Measurements from ENCODE around the gene SHANK1. TPM values are rescaled to one million over a fixed set of nuclear protein-coding genes. Genes with fewer than 3 reads are reported as not detected.
"Not testable (repeated sequence)": the region's sequence is repeated elsewhere in the genome, so short reads cannot be mapped to it uniquely, and the experiment has no call there.

Gene SHANK1
- total and polyA plus RNA-seq, 4 experiments from 2014 or later = not detected

DNA sequence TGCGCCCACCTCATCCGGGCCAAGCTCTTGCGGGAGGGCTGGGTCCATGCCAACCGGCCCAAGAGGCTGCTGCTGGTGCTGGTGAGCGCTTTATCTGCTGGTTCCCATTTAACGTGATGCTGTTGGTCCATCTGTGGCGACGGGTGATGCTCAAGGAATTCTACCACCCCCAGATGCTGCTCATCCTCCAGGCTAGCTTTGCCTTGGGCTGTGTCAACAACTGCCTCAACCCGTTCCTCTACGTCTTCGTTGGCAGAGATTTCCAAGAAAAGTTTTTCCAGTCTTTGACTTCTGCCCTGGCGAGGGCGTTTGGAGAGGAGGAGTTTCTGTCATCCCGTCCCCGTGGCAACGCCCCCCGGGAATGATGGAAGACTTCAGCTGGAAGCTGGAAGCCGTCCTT is 39.5 kb upstream of the SHANK1 start:
- H3K27ac ChIP-seq (ENCODE audit: low read depth, low read length); H3K9me3 Mint-ChIP-seq; H3K4me3 Mint-ChIP-seq; H3K4me1 ChIP-seq (ENCODE audit: insufficient read depth, low read length); H3K27me3 ChIP-seq (ENCODE audit: insufficient read depth, low read length); H3K27ac Mint-ChIP-seq; H3K9me3 ChIP-seq (ENCODE audit: control insufficient read depth in 1 of 2, low read length in 2 of 2); DNase-seq; H3K36me3 Mint-ChIP-seq; POLR2A ChIA-PET (ENCODE audit: partially characterized antibody); H3K27me3 Mint-ChIP-seq; H3K4me1 Mint-ChIP-seq; H3K4me3 ChIP-seq (ENCODE audit: low read length in 2 of 2); intact Hi-C loops (cut with micrococcal nuclease); CTCF ChIA-PET (ENCODE audit: partially characterized antibody); H3K36me3 ChIP-seq (ENCODE audit: insufficient read depth, low read length): not testable (repeated sequence)

DNA sequence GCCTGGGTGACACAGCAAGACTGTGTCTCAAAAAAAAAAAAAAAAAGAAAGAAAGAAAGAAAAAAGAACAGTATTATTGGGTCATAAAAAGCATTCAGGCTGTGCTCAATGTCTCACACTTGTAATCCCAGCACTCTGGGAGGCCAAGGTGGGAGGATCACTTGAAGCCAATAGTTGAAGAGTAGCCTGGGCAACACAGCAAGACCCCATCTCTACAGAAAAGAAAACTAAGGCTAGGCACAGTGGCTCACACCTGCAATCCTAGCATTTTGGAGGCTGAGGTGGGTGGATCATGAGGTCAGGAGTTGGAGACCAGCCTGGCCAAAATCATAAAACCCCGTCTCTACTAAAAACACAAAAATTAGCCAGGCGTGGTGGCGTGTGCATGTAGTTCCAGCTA is 38.0 kb upstream of the SHANK1 start:
- Mint-ChIP-seq H3K27ac (peak overlapping the region in 1 of 7 donors; percentile 3), H3K27me3 (peaks cover 9 to 15% of the 10 kb centered on the region in 2 donors)
- H3K27me3 ChIP-seq (ENCODE audit: insufficient read depth, low read length); H3K4me3 ChIP-seq (ENCODE audit: low read length in 2 of 2); H3K4me3 Mint-ChIP-seq; H3K4me1 Mint-ChIP-seq; H3K9me3 ChIP-seq (ENCODE audit: control insufficient read depth in 1 of 2, low read length in 2 of 2); H3K9me3 Mint-ChIP-seq; H3K4me1 ChIP-seq (ENCODE audit: insufficient read depth, low read length); H3K36me3 ChIP-seq (ENCODE audit: insufficient read depth, low read length); CTCF ChIA-PET (ENCODE audit: partially characterized antibody); DNase-seq; intact Hi-C loops (cut with micrococcal nuclease); H3K27ac ChIP-seq (ENCODE audit: low read depth, low read length); H3K36me3 Mint-ChIP-seq; POLR2A ChIA-PET (ENCODE audit: partially characterized antibody): not testable (repeated sequence)

DNA sequence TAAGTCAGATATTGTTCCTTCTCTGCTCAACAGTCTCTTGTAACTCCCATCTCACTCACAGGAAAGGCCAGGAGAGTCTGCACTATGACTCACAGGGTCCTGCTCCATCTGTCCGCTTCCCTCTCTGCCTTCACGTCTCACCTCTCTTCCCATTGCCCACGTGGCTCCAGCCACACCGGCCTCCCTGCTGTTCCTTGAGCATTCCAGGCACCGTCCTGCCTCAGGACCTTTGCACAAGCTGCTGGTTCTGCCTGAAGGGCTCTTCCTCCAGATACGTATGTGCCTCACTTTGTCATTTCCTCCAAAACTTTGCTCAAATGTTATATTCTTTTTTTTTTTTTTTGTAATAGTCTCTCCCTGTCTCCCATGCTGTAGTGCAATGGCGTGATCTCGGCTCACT is 36.6 kb upstream of the SHANK1 start:
- H3K36me3 Mint-ChIP-seq; H3K9me3 Mint-ChIP-seq; CTCF ChIA-PET (ENCODE audit: partially characterized antibody); DNase-seq; intact Hi-C loops (cut with micrococcal nuclease); H3K27ac Mint-ChIP-seq; H3K36me3 ChIP-seq (ENCODE audit: insufficient read depth, low read length); H3K9me3 ChIP-seq (ENCODE audit: control insufficient read depth in 1 of 2, low read length in 2 of 2); H3K4me3 Mint-ChIP-seq; H3K4me3 ChIP-seq (ENCODE audit: low read length in 2 of 2); H3K4me1 ChIP-seq (ENCODE audit: insufficient read depth, low read length); POLR2A ChIA-PET (ENCODE audit: partially characterized antibody); H3K27me3 ChIP-seq (ENCODE audit: insufficient read depth, low read length); H3K27ac ChIP-seq (ENCODE audit: low read depth, low read length); H3K4me1 Mint-ChIP-seq: not testable (repeated sequence)
- peaks cover 9 to 15% of the 10 kb centered on the region in 2 donors for H3K27me3 Mint-ChIP-seq

DNA sequence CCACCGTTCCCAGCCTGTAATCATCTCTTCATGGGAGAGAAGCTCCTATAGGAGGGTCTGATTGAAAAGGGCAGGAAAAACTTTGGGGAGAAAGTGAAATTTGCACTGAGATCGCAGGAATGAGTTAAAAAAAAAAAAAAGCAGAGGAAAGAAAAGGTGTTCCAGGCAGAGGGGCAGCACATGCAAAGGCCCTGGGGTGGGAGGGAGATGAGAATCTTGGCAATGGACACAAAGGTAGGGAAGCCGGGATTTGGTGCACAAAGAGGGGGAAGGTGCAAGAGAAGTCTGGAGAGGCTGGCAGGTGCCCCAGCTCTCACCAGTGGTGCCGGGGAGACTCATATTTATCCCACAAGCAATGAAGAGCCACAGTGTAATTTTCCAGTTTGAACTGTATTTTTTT is 34.3 kb upstream of the SHANK1 start:
- peak overlapping the region in 1 of 8 donors; percentile 23 for H3K4me3 Mint-ChIP-seq
- Histone ChIP-seq H3K36me3 (ENCODE audit: insufficient read depth, low read length) (no peaks in the 10 kb centered on the region), H3K27ac (ENCODE audit: low read depth, low read length) (no peak overlapping the region), H3K4me3 (ENCODE audit: low read length in 2 of 2) (no peak overlapping the region), H3K9me3 (ENCODE audit: control insufficient read depth in 1 of 2, low read length in 2 of 2) (no peaks in the 10 kb centered on the region), H3K4me1 (ENCODE audit: insufficient read depth, low read length) (no peaks in the 10 kb centered on the region), H3K27me3 (ENCODE audit: insufficient read depth, low read length) (no peaks in the 10 kb centered on the region)
- H3K27ac Mint-ChIP-seq = no peak overlapping the region
- H3K27me3 Mint-ChIP-seq = peaks cover 9 to 12% of the 10 kb centered on the region in 2 donors
- no peaks in the 10 kb centered on the region for H3K36me3 Mint-ChIP-seq
- ChIA-PET POLR2A (ENCODE audit: partially characterized antibody) (no interaction called here), CTCF (ENCODE audit: partially characterized antibody) (no interaction called here)
- intact Hi-C loops (cut with micrococcal nuclease) = no loop called here
- DNase-seq = no peak
- peaks cover 0 to 4% (median 0%) of the 10 kb centered on the region in 8 donors for H3K9me3 Mint-ChIP-seq
- H3K4me1 Mint-ChIP-seq = no peaks in the 10 kb centered on the region

DNA sequence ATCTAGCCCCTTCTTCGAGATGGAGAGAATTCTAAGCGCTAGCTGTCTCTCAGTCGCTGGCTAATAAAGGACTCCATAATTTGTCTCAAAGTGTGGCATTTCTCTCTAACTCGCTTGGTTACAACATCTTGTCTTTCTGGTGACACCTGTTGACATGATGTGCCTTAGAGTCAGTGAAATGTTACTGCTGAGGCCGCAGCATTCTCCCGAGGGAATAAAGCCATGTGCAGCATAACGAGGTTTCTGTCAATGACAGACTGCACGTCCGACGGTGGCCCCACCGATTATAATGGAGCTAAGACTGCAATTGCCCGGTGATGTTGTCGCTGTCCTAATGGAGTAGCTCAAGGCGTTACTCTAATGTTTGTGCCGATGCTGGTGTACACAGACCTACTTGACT is 30.4 kb upstream of the SHANK1 start:
- peaks cover 0 to 2% (median 0%) of the 10 kb centered on the region in 8 donors for H3K9me3 Mint-ChIP-seq
- Histone ChIP-seq H3K27ac (ENCODE audit: low read depth, low read length) (no peak overlapping the region), H3K9me3 (ENCODE audit: control insufficient read depth in 1 of 2, low read length in 2 of 2) (no peaks in the 10 kb centered on the region), H3K36me3 (ENCODE audit: insufficient read depth, low read length) (no peaks in the 10 kb centered on the region), H3K4me3 (ENCODE audit: low read length in 2 of 2) (no peak overlapping the region), H3K4me1 (ENCODE audit: insufficient read depth, low read length) (no peaks in the 10 kb centered on the region), H3K27me3 (ENCODE audit: insufficient read depth, low read length) (no peaks in the 10 kb centered on the region)
- no peaks in the 10 kb centered on the region for H3K4me1 Mint-ChIP-seq
- peaks cover 8 to 9% of the 10 kb centered on the region in 2 donors for H3K27me3 Mint-ChIP-seq
- H3K27ac Mint-ChIP-seq = peak overlapping the region in 1 of 7 donors; percentile 8
- POLR2A ChIA-PET (ENCODE audit: partially characterized antibody) = no interaction called here
- H3K4me3 Mint-ChIP-seq = no peak overlapping the region
- no peaks in the 10 kb centered on the region for H3K36me3 Mint-ChIP-seq
- no peak for DNase-seq
- intact Hi-C loops (cut with micrococcal nuclease) = no loop called here
- CTCF ChIA-PET (ENCODE audit: partially characterized antibody) = no interaction called here

DNA sequence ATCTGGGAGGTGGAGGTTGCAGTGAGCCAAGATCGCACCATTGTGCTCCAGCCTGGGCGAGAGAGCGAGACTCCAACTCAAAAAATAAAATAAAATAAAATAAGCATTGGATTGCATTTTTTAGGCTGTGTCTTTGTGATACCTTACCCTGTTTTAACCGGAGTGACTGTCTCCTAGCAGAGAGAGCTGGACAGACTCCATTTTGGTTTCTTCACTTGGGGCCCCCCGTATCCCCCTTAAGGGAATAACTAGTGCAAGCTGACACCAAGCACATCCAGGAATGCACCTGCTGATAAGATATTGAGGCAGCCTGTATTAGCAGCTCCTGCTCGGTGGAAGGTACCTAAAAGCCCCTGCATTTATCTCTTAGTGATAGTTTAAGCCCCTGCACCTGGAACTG is 29.9 kb upstream of the SHANK1 start:
- H3K4me1 ChIP-seq (ENCODE audit: insufficient read depth, low read length) = no peaks in the 10 kb centered on the region
- CTCF ChIA-PET (ENCODE audit: partially characterized antibody) = no interaction called here
- H3K4me3 ChIP-seq (ENCODE audit: low read length in 2 of 2) = no peak overlapping the region
- Mint-ChIP-seq H3K9me3 (peaks cover 0 to 2% (median 0%) of the 10 kb centered on the region in 8 donors), H3K4me1 (no peaks in the 10 kb centered on the region), H3K4me3 (no peak overlapping the region), H3K27ac (no peak overlapping the region), H3K27me3 (peaks cover 6 to 10% of the 10 kb centered on the region in 2 donors), H3K36me3 (no peaks in the 10 kb centered on the region)
- H3K36me3 ChIP-seq (ENCODE audit: insufficient read depth, low read length) = no peaks in the 10 kb centered on the region
- intact Hi-C loops (cut with micrococcal nuclease) = no loop called here
- H3K27me3 ChIP-seq (ENCODE audit: insufficient read depth, low read length) = no peaks in the 10 kb centered on the region
- no peaks in the 10 kb centered on the region for H3K9me3 ChIP-seq (ENCODE audit: control insufficient read depth in 1 of 2, low read length in 2 of 2)
- H3K27ac ChIP-seq (ENCODE audit: low read depth, low read length) = no peak overlapping the region
- POLR2A ChIA-PET (ENCODE audit: partially characterized antibody) = no interaction called here
- no peak for DNase-seq

DNA sequence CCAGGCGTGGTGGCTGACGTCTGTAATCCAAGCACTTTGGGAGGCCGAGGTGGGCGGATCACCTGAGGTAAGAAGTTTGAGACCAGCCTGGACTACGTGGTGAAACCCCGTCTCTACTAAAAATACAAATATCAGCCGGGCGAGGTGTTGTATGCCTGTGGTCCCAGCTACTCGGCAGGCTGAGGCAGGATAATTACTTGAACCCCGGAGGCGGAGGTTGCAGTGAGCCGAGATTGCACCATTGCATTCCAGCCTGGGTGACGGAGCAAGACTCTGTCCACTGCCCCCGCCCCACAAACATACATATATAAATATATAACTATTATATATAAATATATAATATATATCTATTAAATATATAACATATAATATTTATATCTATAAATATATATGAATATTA is 27.5 kb upstream of the SHANK1 start:
- H3K4me3 ChIP-seq (ENCODE audit: low read length in 2 of 2); POLR2A ChIA-PET (ENCODE audit: partially characterized antibody); H3K27me3 Mint-ChIP-seq; H3K4me1 ChIP-seq (ENCODE audit: insufficient read depth, low read length); H3K27ac Mint-ChIP-seq; H3K9me3 ChIP-seq (ENCODE audit: control insufficient read depth in 1 of 2, low read length in 2 of 2); H3K36me3 Mint-ChIP-seq; H3K9me3 Mint-ChIP-seq; intact Hi-C loops (cut with micrococcal nuclease); H3K4me1 Mint-ChIP-seq; CTCF ChIA-PET (ENCODE audit: partially characterized antibody); DNase-seq; H3K27ac ChIP-seq (ENCODE audit: low read depth, low read length); H3K4me3 Mint-ChIP-seq; H3K27me3 ChIP-seq (ENCODE audit: insufficient read depth, low read length); H3K36me3 ChIP-seq (ENCODE audit: insufficient read depth, low read length): not testable (repeated sequence)

DNA sequence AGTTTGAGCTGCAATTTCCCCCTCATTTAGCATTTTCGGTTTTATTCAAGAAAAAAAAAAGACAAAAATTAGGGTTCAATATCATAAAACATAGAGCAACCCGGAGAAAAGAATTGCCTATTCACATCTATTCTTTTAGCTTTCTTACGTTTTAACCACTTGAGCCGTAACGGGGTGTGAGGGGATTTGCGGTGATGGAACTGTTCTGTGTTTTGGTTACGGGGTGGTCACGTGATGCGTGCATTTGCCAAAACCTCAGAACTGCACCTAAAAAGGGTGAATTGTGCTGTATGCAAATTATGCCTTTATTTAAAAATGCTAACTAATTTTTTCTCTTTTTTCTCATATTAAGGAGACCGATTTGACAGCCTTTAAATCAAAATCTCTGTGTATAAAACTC is 25.6 kb upstream of the SHANK1 start:
- DNase-seq = no peak
- peaks cover 15 to 16% of the 10 kb centered on the region in 2 donors for H3K27me3 Mint-ChIP-seq
- no peaks in the 10 kb centered on the region for H3K4me1 Mint-ChIP-seq
- intact Hi-C loops (cut with micrococcal nuclease) = no loop called here
- POLR2A ChIA-PET (ENCODE audit: partially characterized antibody) = no interaction called here
- Histone ChIP-seq H3K9me3 (ENCODE audit: control insufficient read depth in 1 of 2, low read length in 2 of 2) (no peaks in the 10 kb centered on the region), H3K4me3 (ENCODE audit: low read length in 2 of 2) (no peak overlapping the region), H3K27ac (ENCODE audit: low read depth, low read length) (no peak overlapping the region), H3K4me1 (ENCODE audit: insufficient read depth, low read length) (no peaks in the 10 kb centered on the region), H3K27me3 (ENCODE audit: insufficient read depth, low read length) (no peaks in the 10 kb centered on the region), H3K36me3 (ENCODE audit: insufficient read depth, low read length) (no peaks in the 10 kb centered on the region)
- peaks cover 0 to 2% (median 0%) of the 10 kb centered on the region in 8 donors for H3K9me3 Mint-ChIP-seq
- CTCF ChIA-PET (ENCODE audit: partially characterized antibody) = no interaction called here
- H3K27ac Mint-ChIP-seq = no peak overlapping the region
- H3K36me3 Mint-ChIP-seq = no peaks in the 10 kb centered on the region
- no peak overlapping the region for H3K4me3 Mint-ChIP-seq

Measured in CD4-positive, alpha-beta memory T cell (primary cell).